Ascending aorta (tissue), 2 donors: Measurements from ENCODE around the gene SH3RF1. TPM values are rescaled to one million over a fixed set of nuclear protein-coding genes. Genes with fewer than 3 reads are reported as not detected.
"Not testable (repeated sequence)": the region's sequence is repeated elsewhere in the genome, so short reads cannot be mapped to it uniquely, and the experiment has no call there.

Experiments
- DNase-seq, 2 donors: peaks; one replicate each; pipeline ENCODE4 v3.0.0-alpha.2; 2019; ENCODE audit warnings: low spot score in 2 of 2
- H3K27ac ChIP-seq, 2 donors: fragments of 200-600 bp; sonication (generic); one replicate each; pipeline ENCODE4 v1.5.1; 2016 to 2017; ENCODE audit warnings: mild to moderate bottlenecking in 1 of 2
- H3K27me3 ChIP-seq: fragments of 200-600 bp; sonication (generic); one replicate; pipeline ENCODE4 v1.5.1; 2017
- H3K36me3 ChIP-seq, 2 donors: fragments of 200-600 bp; sonication (generic); one replicate each; pipeline ENCODE4 v1.5.1; 2016
- H3K4me1 ChIP-seq, 2 donors: fragments of 200-600 bp; sonication (generic); one replicate each; pipeline ENCODE4 v1.5.1; 2016 to 2017; ENCODE audit warnings: mild to moderate bottlenecking in 1 of 2
- H3K4me3 ChIP-seq, 2 donors: fragments of 200-600 bp; sonication (generic); one replicate each; pipeline ENCODE4 v1.5.1; 2016 to 2017; ENCODE audit warnings: mild to moderate bottlenecking in 1 of 2
- H3K9me3 ChIP-seq, 2 donors: fragments of 200-600 bp; sonication (generic); one replicate each; pipeline ENCODE4 v1.5.1; 2016
- intact Hi-C: fragments of 100-400 bp; cut with DNase I; formaldehyde crosslinking; loops from one replicate; pipeline ENCODE4 v1.15.1; 2023
- total RNA-seq: library from RNA; depleted of rRNA; stranded (reverse); fragments of >200 nt; gene quantifications from one replicate; pipeline ENCODE4 v1.1.0, GENCODE V29; 2016
- TF ChIP-seq, protein P1 (sequence below), 3 experiments: fragments of 200-600 bp in 2 of 3; fragments of 450-650 bp in 1 of 3; sonication (generic) in 2 of 3; IDR thresholded peaks; one replicate each; pipeline ENCODE4 v1.5.1; 2016 to 2019; ENCODE audit warnings: antibody characterized with exemption in 3 of 3, mild to moderate bottlenecking in 1 of 3, moderate library complexity in 1 of 3

Gene SH3RF1
- total RNA-seq, 1 donor from 2014 or later = 27.6 TPM

DNA sequence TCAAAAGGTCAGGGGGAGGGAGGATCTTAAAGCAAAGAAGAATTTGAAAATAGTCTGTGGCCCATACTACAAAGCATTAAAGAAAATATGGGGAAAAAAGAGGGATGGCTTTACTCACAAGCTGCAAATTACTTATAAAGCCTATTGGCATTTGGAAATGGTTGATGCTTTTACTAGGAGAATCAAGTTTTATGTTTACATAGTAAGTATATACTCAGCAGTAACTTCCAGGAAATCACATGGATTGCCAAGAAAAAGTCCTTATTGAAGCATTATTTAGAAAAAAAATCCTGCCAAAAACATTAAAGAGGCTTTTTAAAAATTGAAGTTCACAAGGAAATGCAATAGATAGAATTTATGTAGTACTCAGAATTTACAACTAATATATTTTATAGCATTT, 8.4 kb upstream of the SH3RF1 start:
- Histone ChIP-seq H3K36me3 (no peaks in the 10 kb centered on the region), H3K4me1 (peaks cover 0 to 2% of the 10 kb centered on the region in 2 donors), H3K4me3 (no peak overlapping the region), H3K27me3 (no peaks in the 10 kb centered on the region), H3K27ac (no peak overlapping the region), H3K9me3 (no peaks in the 10 kb centered on the region)
- DNase-seq = no peak
- intact Hi-C loops = loop anchor here (10.0 kb wide), 2 partner anchors 424 to 794 kb away; partner anchors contain the start of gene DDX60L
- TF ChIP-seq, protein P1, sequence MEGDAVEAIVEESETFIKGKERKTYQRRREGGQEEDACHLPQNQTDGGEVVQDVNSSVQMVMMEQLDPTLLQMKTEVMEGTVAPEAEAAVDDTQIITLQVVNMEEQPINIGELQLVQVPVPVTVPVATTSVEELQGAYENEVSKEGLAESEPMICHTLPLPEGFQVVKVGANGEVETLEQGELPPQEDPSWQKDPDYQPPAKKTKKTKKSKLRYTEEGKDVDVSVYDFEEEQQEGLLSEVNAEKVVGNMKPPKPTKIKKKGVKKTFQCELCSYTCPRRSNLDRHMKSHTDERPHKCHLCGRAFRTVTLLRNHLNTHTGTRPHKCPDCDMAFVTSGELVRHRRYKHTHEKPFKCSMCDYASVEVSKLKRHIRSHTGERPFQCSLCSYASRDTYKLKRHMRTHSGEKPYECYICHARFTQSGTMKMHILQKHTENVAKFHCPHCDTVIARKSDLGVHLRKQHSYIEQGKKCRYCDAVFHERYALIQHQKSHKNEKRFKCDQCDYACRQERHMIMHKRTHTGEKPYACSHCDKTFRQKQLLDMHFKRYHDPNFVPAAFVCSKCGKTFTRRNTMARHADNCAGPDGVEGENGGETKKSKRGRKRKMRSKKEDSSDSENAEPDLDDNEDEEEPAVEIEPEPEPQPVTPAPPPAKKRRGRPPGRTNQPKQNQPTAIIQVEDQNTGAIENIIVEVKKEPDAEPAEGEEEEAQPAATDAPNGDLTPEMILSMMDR (IDR thresholded peaks at IDR 0.05) = no peak

DNA sequence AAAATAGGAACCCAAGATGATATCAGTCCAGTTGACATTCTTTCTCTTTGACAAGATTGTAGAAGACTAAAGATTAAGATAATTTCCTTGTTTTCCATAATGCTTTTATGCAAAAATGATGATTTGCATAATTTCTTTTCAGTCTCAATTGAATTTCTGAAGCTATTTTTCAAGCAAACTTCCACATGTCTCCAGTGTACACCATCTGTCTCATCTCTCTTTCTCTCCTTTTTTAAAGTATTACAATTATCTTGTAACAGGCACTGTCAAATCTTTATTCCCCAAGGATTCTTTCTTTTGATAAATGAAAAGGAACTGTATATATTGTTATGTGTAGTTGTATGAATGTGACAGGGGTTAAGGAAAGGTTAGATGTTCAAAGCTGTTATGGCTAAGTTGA, 7.9 kb upstream of the SH3RF1 start:
- H3K4me3 ChIP-seq = no peak overlapping the region
- no peak for DNase-seq
- no peaks in the 10 kb centered on the region for H3K36me3 ChIP-seq
- TF ChIP-seq, protein P1 (IDR thresholded peaks at IDR 0.05) = no peak
- intact Hi-C loops = loop anchor here (10.0 kb wide), 2 partner anchors 424 to 794 kb away; partner anchors contain the start of gene DDX60L
- no peak overlapping the region for H3K27ac ChIP-seq
- no peaks in the 10 kb centered on the region for H3K27me3 ChIP-seq
- H3K9me3 ChIP-seq = no peaks in the 10 kb centered on the region
- H3K4me1 ChIP-seq = peaks cover 0 to 2% of the 10 kb centered on the region in 2 donors

DNA sequence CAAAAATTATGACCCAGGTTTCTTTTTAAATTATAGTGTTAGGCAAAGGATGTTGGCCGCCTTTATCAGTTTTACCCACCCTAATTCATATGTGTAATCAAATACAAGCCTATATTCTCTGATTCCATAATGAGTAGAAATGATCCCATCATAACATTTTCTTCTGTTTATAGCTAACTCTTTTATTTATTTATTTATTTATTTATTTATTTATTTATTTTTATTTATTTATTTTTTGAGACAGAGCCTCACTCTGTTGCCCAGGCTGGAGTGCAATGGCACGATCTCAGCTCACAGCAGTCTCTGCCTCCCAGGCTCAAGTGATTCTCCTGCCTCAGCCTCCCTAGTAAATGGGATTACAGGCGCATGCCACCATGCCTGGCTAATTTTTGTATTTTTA, 7.1 kb upstream of the SH3RF1 start:
- DNase-seq, H3K27me3 ChIP-seq, H3K27ac ChIP-seq, H3K9me3 ChIP-seq, H3K36me3 ChIP-seq, H3K4me3 ChIP-seq, H3K4me1 ChIP-seq: not testable (repeated sequence)
- intact Hi-C loops = loop anchor here (10.0 kb wide), 2 partner anchors 423 to 793 kb away; partner anchors contain the start of gene DDX60L

DNA sequence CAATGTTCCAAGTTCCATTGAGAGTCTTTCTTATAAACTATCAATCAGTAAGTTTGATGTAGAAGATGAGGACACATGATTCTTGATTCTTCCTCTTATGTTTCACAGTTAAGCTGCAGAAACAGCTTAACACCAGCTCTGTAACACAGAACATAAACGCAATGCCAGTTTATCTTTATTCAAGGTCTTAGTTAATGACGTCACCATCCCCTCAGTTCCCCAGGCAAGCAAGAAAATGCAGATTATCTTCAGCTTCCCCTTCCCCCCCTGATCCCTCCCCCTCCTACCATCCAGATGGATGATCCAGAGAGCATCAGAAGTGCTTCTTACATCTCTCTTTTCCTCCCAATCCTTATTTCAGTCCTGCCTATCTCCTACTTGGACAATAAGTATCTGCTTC, 4.4 kb upstream of the SH3RF1 start:
- DNase-seq = no peak
- H3K4me3 ChIP-seq = no peak overlapping the region
- peaks cover 0 to 4% of the 10 kb centered on the region in 2 donors for H3K4me1 ChIP-seq
- no peaks in the 10 kb centered on the region for H3K27me3 ChIP-seq
- TF ChIP-seq, protein P1 (IDR thresholded peaks at IDR 0.05) = no peak
- intact Hi-C loops = loop anchor here (10.0 kb wide), 2 partner anchors 420 to 790 kb away; partner anchors contain the start of gene DDX60L
- H3K36me3 ChIP-seq = no peaks in the 10 kb centered on the region
- H3K27ac ChIP-seq = no peak overlapping the region
- H3K9me3 ChIP-seq = no peaks in the 10 kb centered on the region

DNA sequence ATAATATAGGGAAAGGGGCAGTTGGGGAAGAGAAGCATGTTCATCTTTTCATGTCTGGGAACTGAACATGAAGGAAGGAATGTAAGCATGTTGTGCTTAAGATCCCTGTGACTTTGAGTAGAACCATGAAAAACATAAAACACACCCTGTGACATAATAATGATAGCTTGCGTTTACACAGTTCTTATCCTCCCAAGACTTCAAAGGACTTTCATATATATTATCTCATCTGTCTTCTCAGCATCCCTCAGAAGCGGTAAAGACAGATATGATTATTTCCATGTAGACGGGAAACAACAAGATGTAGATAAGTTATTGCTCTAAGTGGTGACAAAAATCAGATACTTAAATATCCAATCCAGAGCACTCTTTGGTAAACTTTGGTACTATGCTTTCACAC, 3.3 kb upstream of the SH3RF1 start:
- Histone ChIP-seq H3K4me1 (peaks cover 0 to 6% of the 10 kb centered on the region in 2 donors), H3K4me3 (no peak overlapping the region), H3K27ac (no peak overlapping the region), H3K9me3 (no peaks in the 10 kb centered on the region), H3K36me3 (no peaks in the 10 kb centered on the region), H3K27me3 (no peaks in the 10 kb centered on the region)
- no peak for DNase-seq
- intact Hi-C loops = loop anchor here (5.0 to 10.0 kb wide), 3 partner anchors 262 to 789 kb away; partner anchors contain the start of genes CBR4 and DDX60L
- TF ChIP-seq, protein P1 (IDR thresholded peaks at IDR 0.05) = no peak

DNA sequence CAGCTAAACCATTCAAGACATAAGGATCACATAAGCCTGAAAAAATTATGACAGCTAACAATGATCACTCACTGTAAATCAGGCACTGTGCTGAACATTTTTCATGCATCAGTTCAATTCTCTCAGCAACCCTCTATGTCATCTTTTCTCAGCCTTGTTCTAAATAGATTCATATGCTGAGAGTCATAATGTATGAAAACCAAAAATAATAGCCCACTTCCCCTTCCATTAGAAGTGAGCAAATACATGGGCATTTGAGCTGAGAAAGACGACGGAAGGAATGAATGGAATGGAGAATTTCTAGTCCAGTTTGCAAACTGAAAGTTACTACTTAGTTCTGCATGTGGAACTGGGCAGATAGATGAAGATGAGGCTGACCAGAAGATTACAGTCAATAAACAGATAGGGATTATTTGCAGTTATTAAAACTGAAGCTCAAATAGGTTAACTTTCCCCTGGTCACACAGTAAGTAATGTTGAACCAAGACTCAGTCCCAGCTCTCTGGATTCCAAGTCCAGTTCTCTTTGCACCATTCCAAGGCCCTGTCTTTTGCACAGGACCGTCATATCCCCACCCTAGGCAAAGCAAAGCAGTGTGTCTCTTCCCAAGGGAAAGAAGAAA, 1.6 kb upstream of the SH3RF1 start:
- intact Hi-C loops = loop anchor here (1.0 to 10.0 kb wide), 4 partner anchors 155 to 788 kb away; partner anchors contain the start of genes CBR4 and DDX60L
- Histone ChIP-seq H3K27me3 (no peaks in the 10 kb centered on the region), H3K4me3 (peak overlapping the region in 1 of 2 donors; percentile 84), H3K9me3 (no peaks in the 10 kb centered on the region), H3K36me3 (no peaks in the 10 kb centered on the region), H3K4me1 (peaks cover 0 to 21% of the 10 kb centered on the region in 2 donors), H3K27ac (peak overlapping the region; percentile 95 to 98)
- DNase-seq = no peak
- TF ChIP-seq, protein P1 (IDR thresholded peaks at IDR 0.05) = no peak
